GM18499 (cell line): ENCODE data around the gene PAEP.

Experiments
- ATAC-seq: cut with Tn5 transposase; IDR thresholded peaks from one replicate; pipeline ENCODE4 v1.9.1; 2021; ENCODE audit warnings: moderate number of reproducible peaks; ENCODE audit not compliant: insufficient read depth, unreplicated experiment

Gene PAEP

DNA sequence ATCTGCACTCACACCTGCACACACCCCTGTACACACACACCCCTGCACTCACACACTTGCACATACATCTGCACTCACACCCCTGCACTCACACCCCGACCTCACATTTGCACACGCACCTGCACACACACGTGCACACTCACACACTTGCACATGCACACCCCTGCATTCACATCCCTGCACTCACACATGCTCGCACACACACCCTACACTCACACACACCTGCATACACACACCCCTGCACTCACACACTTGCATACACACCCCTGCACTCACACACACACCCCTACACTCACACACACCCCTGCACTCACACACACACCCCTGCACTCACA is 50.3 kb downstream of the PAEP start:
- ATAC-seq = no peak

- ATAC-seq = no peak
Observed at GRCh38 chr9:135612437-135612836, 50.9 kb downstream of the PAEP start.

DNA sequence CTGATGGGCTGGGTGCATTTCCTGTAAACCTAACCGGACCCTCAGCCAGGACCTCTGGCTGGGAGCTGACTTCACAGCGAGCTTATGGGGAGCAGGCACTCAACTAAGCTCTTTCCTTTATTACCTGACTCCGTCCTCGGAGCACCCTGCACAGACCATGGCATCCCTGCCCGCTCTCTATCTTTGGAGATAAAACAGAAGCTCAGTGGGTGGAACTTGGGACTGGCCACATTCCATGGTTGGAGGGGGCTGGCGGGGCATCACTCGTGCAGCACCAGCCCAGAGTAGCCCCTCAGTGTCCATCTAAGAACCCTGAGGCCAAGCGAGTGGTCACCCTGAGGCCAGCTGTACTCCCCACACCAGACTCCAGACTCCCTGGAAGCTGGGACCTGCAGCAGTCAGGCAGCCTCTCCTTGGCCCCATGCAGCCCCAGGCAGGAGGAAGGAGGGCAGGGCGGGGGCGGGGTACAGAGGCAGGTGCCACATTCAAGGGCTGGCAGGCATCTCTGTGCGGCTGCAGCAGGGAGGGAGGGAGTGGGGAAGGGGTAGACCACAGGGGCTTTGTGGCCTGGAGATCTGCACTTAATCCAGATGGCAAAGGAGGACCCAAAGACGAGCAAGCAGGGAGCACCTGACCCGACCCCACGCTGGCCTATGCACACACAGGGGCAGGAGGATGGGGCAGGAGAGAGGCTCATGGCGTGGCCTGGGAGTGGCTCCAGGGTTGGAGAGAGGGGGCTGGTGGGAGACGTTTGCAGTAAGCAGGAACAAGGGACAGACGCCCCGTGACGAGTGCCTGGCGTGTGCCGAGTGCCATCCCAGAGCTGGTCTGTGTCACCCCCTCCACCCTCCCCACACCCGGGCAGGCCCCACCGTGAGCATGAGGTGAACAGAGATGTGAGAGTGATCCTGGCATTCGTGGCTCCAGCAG is 51.7 kb downstream of the PAEP start:
- ATAC-seq = no peak

DNA sequence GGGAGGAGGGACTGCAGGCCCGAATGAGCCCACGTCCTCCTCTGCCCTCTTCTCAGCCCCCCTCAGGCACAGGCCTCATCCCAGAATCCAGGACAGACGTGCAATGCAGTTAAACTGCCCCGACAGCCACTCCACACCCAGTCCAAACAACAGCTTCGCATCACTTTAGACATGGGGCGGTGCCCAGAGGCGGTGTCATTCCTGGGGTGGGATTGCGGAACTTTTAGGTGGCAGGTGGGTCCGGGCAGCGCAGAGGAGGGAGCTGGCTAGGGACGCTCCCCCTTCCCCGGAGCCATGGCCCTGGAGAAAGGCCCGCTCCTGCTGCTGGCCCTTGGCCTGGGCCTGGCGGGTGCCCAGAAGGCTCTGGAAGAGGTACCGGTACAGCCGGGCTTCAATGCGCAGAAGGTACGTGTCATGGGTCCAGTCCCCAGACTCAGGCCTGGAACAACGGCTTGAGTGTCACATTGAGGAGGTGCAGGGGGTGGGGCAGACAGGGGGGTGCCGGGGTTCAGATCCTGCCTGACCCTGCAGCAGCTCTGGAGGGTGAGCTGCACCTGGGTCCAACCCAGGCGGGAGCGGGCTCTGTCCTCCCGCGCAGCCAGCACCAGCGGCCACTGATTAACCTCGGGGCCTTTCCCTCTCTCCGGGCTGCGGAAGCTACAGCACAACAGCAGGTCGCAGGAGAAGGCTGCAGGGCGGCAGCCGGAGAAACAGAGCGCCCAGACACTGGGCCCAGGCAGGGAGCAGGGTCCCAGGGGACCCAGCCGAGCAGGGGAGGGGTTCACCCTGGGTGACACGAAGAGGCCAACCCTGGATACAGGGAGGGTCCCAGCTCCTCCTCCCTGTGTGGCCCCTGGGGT is 52.6 kb downstream of the PAEP start:
- no peak for ATAC-seq

DNA sequence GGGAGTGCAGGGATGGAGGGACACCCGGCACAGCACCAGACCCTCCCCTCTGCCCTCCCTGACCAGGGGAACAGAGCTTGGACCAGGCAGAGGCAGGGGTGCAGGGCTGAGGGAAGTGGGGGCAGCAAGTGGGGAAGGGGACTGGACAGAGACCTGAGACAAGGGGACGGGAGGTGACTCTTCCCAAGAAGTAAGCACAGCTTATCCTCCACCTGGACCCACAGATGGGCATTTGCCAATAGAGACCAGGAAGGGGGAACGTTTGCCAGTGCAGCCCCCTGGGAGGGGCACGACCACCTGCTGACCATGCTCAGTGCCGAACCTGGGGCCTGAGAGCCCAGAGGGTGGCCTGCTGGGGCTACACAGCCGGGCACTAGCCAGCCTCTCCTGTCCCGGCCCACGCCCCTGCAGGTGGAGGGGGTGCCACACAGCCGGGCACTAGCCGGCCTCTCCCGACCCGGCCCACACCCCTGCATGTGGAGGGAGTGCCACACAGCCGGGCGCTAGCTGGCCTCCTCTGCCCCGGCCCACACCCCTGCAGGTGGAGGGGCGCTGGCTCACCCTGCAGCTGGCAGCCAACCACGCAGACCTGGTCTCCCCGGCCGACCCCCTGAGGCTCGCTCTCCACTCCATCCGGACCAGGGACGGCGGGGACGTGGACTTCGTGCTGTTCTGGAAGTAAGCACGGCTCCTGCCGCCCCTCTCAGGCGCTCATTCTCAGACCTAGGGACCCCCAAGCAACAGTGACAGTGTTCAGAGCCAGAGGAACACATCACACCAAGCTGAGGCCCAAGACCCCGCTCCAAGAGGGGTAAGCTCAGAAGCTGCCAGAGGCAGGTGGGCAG is 53.5 kb downstream of the PAEP start:
- ATAC-seq = no peak

DNA sequence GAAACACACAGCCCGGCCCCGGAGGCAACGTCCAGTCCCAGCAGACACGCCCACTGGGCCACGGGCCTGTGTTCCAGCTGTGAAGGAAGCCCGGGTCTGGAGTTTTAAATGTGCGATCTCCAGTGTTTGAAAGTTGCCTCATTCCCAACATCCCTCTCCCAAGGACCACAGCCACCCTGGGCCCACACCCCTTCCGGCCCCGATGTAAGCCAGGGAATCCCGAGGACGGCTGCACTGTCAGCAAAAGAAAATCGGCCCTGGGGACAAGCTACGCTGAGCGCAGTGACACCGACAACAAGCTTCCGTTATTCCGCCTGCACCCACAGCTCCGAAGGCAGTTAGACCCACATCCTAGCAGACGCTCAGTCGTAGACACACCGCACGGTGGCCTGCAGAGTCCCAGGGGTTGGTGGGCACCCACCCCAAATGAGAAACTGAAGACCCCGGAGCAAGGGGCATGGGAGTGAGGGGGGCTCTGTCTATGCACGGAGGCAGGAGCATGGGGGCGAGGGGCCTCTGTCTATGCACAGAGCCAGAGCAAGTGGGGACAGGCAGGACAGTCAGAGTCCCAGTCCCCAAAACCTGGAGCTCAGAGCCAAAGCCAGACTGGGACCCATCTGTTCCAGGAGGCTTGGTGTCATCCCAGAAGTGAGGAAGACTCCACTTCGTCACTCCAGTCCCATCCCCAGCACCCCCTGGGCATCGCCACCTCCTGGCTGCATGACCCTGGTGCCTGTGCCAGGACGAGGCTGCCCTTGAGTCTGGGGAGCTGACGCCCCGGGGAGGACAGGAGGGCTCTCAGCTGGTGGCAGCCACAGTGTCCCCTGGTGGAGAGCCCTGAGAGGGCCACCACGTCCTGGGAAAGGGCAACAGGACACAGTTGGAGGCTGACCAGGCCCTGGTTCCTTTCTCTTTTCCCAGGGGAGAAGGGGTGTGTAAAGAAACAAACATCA is 54.4 kb downstream of the PAEP start:
- ATAC-seq = no peak
